NOMO-1 (cell line): ENCODE measurements around the gene KDM8.

Experiments
- DNase-seq, 2 experiments: peaks; one replicate each; lab custom pipeline; 2025; ENCODE audit not compliant: unreplicated experiment in 2 of 2; lab: John Stamatoyannopoulos, UW

KDM8 gene

DNA sequence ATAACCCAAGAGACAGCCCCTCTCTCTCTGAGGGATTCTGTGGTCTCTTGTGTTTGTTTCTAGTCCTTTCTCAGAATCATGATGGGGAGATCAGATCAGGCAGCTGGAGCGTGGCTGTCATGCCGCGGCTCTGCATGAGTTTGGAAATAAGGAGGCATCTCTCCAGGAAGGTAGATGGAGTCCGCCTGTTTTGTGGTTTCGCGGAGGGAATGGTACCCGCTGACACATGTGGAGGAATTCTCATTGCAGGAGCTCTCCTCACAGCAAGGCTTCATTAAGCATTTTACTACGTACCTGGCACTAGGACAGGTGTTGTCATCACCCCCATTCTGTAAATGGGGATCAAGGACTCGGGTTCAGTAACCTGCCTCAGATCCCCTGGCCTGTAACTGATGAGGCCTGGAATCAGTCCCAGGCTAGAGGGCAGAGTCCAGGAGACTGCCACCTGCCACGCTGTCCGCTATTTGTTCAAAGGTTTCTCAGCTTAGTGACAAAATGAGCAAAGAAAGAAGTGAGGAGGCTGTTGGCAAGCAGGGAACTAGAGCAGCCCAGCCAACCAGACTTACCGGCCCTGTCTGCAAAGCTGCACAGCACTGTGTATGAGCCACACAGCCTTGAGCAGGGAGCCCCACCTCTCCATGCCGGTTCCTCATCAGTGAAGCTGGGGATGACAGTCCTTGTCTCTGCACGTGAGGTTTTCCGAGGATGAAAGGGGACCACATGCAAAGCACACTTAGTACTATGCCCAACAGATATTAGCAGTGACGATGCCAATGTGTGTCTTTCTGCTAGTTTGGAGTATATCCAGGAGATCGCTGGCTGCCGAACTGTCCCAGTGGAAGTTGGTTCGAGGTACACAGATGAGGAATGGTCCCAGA, 11.0 kb downstream of the KDM8 start:
- no peak for DNase-seq

DNA sequence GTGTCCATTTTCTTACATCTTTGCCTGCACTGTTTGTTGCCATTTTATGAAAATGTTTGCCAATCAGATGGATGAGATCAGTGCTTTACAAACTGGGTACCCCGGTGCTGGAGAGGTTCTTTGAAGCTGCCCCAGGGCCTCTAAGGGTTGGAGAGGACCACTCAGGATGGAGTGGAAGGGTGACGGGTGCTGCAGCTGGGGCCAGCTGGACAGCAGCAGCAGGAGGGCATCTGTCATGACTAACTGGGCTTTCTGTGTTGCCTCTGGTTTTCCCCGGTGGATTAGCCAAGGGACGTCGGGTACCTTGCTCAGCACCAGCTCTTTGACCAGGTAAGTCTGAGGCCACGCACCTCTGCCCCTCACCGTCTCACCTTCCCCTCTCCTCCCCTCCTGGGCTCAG, 12.3 kb downstream of the KDM8 start:
- no peak for DNase-seq

DNA sequence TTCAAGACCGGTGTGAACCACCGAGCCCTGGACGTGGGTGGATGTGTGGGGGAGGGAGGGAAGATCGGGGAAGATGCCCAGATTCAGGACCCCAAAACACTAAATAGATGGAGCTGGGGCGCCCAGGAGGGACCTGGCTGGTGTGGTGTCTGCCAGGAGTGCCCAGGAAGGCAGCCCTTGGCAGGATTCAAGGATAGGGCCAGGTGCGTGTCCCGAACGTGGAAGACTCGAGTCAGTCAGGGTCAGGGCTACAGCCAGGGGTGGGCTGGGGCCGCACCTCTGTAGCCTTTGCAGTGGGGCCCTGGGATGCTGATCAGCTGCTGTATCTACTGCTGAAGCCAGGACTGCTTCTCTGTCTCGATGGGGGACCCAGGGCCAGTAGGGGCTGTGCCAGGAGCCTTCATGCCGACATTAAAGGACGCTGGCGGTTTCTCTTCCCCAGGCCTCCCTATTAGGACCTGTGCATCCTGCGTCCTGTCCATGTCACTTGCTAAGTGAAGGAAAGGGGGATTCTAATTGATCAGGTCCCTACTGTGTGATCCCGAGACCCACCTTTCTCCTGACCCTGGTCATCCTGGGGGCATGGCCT, 13.1 kb downstream of the KDM8 start:
- DNase-seq = no peak

DNA sequence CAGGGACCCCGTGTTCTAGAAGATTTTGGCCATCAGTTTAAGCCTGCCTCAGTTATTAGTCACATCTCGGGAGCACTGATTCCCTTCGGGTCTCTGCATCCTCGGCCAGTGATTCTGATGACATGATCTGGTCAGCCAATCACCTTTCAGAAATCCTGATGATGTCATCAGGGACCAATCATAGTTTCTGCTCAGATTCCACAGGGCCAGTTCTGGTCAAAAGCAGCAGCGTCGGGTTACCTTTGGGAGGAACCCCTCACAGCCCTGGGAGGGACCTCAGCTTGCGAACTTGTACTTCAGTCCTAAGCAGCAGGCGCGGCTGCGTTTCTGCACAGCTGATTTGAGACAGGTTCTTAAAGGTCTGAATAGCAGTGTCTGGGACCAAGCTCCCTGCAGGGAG, 13.9 kb downstream of the KDM8 start:
- no peak for DNase-seq

DNA sequence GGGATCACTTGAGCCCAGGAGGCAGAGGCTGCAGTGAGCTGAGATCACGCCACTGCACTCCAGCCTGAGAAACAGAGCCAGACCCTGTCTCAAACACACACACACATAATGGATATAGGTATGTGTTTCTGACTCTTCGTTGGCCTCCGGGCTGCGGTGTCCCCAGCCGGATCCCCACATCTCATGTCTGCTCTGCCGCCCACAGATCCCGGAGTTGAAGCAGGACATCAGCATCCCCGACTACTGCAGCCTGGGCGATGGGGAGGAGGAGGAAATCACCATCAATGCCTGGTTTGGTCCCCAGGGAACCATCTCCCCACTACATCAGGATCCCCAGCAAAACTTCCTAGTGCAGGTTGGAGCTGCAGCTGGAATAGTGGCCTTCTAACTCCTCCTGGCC, 15.4 kb downstream of the KDM8 start:
- DNase-seq = no peak

DNA sequence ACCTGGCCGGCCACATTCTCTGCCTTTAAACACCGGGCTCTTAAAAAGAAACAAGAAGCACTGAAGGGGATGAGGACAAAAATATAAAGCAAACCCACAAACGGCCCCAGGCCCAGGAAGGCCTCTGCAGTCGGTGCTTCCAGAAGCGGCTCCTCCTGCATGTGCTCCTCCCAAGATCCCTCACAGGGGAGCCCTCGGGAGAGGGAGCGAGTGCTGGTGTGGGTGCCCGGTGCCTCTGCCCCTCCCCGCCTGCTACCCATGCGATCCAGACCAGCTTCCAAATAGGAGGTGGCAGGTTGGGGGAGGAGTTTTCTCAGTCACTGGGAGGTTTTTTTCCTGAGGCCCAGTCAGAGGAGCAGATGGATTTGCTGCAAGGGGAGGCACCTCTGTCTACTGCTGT, 15.8 kb downstream of the KDM8 start:
- DNase-seq = no peak

DNA sequence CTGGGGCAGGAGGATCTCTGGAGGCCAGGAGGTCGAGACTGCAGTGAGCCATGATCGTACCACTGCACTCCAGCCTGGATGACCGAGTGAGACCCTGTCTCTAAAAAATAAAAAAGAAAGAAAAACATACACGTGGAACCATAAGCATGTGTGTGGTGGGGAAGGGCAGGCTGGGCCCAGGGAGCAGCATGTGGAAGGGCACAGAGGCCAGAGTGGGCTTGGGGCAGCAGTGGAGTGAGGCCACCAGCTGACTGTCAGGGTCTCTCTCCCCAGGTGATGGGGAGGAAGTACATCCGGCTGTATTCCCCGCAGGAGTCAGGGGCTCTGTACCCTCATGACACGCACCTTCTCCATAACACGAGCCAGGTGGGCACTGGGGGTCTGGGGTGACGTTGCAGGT, 16.8 kb downstream of the KDM8 start:
- DNase-seq = no peak

DNA sequence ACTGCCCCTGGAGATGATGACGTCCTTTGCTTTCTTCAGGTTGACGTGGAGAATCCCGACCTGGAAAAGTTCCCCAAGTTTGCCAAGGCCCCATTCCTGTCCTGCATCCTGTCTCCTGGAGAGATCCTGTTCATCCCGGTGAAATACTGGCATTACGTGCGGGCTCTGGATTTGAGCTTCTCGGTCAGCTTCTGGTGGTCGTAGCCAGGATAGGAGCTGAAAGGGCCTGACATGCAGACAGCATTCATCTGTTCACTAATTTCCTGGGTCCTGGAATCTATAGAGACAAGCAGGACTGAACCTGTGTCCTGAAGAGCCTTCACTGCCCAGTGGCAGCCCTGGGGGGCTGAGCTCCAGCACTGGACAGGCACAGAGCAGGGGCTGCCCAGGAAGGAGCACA, 17.2 kb downstream of the KDM8 start:
- no peak for DNase-seq

DNA sequence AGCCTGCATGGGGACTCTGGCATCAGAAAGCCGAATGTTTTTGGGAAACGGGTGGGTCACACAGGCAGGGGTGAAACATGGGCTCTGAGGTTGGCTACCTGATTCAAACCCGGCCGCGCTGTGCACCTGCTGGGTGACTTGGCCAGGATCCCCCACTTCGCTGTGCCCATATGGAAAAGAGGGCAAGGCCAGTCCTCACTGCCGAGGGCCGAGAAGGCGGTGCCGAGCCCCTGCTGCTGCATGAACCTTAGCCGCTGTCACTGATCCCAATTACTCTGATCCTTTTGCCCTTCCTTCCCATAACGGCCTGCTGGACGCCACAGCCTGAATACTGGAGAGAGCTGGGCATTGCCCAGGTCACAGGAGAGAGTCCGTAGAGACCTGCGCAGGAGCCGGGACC, 17.7 kb downstream of the KDM8 start:
- no peak for DNase-seq

DNA sequence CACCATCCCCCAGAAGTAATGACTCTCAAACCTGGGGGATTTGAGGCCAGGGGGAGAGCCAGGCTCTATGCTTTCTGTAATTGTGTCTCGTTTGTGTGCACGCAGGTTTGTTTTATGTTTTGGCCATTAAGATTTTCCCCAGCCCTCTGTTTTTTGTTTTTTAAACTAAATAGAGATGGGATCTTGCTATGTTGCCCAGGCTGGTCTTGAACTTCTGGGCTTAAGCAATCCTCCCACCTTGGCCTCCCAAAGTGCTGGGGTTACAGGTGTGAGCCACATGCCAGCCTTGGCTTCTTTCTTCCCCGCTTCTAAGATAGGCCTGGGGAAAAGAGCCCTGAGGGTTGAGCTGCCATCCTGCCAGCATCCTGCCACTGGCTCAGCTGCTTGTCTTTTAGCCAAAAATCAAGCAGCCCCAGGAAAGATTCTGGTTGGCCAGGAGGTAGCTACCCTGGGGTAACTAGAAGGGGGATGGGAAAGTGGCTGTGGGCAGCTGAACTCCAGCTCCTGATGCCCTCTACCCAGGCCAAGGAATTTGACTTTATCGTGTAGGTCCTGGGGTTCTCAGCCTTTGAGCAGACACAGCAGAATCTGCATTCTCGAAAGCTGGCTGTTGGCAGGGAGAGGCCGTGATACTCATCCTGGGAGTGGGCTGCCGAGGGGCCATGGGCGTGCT, 18.4 kb downstream of the KDM8 start:
- DNase-seq = no peak

DNA sequence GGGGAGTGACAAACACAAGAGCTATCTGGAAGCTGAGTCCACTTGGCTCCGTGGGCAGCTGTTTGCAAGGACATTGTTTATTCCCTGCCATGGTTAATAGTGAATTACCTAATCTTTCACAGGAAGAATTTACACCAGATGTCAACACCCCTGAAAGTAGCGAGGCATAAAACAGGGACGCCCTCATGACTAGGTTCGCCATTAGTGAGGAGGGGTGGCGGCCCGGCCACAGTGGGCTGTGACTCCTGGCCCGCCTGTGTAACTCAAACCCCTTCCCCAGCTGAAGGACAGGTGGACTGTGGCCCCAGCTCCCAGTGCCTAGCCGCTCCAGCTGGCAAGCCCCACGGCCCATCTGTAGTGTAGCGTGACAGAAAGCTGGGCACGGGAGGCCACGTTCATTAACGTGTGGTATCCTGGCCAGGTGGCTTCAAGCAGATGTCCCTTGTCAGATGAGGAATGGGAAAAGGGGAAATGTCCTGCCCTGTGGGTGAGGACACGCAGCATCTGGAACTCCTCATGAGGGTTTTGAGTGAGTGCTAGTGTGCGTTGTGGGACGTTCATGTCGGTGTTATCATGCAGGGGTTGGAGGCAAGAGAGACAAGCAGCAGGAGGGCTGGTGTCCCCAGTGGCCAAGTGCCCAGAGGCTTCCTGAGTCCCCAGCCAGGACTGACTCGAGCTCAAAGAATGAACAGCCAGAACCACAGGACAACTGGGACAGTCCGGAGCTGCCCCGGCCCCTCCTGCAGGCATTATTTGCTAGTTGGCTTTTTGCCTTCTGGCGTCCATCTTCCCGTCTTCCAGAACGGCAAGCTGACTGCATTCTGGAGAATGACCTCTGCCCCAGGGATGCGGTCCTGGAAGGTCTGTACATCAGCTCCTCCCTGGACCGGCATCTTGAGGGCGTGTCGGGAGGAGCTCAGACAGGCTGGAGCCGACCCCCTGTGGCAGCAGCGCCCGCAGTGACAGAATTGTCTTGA, 19.2 kb downstream of the KDM8 start:
- no peak for DNase-seq

DNA sequence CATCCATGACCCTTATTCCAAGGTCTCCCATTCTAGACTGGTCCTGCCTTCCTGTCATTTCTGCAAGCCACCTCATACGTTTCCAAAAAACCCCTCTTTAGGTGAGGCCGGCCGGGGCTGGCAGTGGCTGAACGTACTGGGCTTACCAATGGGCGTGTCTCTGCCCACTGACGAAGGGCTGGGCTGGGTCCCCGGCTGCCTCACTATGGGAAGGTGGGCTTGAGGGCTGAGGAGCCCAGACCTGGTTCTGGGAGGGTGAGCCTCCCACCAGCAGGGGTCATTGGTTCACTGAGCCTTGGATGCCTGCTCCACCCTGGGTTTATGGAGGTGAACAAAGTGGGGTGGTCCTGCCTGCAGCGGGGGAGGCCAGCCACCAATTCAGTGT, 19.9 kb downstream of the KDM8 start:
- DNase-seq = no peak

DNA sequence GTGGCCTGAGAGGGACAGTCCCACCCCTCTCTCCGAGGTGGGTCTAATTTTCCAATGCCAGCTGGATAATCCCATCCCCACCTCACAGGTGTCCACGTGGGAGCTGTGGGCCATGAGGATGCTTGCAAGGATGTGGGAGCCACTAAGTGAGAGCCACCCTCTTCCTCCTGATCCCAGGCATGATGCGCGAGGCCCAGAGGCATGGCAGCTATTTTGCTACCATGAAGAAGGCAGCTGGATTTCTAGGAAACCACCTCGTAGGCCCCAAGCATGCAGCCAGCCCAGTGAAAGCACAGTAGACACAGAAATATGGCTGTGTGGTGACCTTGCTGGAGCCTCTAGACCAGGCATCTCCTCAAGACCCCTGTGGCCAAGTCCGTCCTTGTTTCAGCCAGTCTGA, 20.4 kb downstream of the KDM8 start:
- no peak for DNase-seq

DNA sequence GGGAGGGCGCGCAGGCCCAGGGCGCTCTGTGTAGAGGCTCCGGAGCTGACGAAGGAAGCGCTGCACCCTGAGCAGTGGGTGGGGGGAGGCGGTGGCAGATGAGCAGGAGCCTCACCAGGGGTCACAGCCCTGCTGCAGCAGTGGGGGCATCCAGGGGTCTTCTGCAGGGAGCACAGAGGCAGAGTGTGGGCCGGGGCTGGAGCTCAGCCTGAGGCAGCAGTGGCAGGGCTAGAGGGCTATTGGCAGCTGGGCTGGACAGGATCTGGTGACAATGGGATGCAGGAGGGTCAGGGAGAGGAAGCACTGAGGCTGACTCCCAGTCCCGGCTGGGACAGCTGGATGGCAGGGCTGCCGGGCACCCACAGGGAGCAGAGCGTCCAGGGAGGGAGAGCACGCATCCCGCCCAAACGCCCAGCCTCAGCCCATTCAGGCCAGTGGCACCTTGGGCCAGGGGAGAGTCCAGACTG, 21.0 kb downstream of the KDM8 start:
- DNase-seq = no peak

DNA sequence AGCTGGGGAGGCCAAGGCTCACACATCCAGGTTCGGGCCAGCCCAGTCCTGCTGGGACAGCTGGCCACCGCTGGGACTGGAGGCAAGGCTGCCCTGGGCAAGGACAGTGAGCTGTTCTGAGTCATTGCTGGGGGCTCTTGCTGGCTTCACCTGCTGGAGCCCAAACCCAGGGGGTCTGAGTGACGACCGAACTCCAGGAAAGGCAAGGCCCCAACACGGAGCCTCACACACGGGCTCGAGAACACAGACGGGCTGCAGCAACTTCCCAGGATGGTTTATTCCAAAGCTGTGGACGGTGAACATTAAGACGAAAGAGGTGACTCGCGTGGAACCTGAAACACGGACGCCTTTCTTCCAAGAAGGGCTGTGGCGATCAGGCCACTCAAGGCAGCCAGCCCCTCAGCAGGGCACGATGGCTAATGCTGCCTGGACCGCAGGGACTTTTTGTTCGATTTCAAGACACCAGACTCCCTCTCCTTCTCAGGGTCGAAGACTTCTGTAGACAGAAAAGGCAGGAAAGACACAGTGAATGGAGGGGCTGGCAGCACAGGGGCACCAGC, 21.5 kb downstream of the KDM8 start:
- DNase-seq = no peak

DNA sequence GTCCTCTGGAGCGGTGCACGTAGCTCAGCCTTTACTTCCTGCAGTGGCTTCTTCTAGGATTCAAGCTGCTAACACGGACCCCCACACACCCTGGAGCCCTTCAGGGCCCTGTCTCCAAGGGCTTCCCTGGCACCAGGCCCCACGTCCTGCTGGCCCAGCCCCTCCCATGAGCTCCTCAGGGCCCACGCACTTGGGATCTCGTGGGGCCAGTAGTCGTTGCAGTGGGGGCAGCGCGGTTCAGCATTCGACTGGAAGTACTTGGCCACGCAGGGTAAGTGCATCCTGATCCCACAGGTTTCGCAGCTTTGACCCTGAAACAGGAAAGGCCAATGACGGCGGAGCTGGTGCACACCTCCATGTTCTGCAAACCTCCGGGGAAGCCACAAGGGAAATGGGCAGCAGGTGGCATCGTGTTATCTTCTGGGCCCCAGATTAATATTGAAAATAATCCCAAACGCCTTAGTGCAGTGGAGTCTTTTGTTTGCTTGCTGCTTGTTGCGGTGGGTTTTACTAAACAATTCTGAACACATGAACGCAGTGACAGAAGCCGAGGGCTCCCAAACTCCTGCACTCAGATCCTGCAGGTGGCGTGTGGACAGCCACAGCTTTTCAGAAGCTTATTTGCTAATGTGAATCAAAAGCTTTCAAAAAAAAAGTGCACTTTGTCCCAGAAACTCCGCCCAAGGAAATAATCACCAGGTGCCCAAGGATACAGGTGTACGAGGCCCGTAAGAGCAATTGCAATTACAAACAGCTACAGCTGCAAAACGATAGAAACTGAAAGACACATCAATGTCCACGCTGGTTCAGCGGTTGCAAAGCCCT, 22.4 kb downstream of the KDM8 start:
- no peak for DNase-seq

DNA sequence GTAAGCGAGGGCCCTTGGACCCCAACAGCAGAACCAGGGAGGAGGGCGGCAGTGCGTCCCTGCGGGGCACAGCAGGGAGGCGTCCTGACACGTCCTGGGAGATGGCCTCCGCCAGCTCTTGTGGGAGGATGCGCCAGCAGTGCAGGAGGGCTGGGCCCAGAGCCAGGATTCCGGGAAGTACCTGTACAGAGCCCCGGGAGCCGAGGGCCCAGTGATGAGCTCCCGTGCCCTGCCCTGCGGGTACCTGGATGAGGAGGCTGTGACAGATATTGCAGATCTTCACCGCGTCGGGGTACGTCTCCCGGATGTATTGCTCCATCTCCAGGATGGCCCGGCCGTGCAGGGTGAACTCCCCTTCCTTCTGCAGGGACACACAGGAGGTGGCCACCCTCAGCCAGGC, 23.1 kb downstream of the KDM8 start:
- DNase-seq = no peak

DNA sequence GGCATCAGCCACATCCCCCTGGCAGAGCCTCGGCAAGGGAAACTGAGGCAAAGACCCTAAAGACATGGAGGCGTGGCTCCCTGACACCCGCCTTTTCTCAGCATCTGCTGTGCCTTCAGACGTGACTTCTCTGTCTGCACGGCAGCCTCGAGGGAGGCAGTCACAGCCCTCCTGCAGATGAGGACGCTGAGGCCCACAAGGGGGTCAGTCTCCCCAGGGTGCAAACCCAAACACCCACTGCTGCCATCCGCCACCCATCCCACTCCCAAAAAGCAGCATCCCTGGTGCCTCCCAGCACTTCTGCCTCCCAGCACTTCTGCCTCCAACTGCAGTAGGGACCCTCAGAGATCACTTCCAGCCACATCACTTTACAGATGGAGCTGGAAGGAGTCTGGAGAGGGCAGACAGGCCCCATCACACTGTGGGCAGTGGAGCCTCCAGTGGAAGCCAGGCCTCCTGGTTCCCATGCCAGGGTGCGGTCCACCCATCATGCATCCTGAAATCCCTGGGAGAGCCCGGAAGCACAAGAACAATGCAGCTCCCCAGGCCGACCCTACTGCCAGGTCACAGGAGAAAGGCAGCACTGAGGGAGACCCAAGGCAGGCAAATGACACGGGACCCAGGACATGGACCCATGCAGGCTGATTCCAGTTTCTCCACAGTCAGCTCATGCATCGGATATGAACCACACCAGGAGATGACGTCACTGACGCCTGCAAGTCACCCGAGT, 23.8 kb downstream of the KDM8 start:
- no peak for DNase-seq

DNA sequence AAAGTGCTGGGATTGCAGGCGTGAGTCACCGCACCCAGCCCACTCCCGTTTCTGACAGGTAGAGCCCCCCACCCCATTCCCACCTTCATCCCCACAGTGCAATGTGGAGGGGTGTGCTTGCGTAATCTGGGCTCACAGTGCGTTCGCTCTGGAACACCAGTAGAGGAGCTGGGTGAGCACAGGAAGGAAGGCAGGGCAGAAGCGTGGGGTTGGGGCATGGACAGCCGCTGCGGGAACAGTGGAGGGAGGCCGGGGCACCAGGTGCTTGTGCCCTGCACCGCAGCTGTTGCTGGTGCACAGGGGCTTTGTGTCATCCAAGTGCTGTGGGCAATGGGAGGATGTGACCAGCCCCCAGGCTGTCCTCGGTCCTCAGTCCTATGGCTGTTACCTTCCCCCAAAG, 24.7 kb downstream of the KDM8 start:
- no peak for DNase-seq
